ENCODE measurements around the gene WNT6. TPM values are rescaled to one million over a fixed set of nuclear protein-coding genes. Genes with fewer than 3 reads are reported as not detected.

Gene WNT6
- total and polyA plus RNA-seq, 4 donors, result 0.08 to 0.20 TPM; not detected in 2

DNA sequence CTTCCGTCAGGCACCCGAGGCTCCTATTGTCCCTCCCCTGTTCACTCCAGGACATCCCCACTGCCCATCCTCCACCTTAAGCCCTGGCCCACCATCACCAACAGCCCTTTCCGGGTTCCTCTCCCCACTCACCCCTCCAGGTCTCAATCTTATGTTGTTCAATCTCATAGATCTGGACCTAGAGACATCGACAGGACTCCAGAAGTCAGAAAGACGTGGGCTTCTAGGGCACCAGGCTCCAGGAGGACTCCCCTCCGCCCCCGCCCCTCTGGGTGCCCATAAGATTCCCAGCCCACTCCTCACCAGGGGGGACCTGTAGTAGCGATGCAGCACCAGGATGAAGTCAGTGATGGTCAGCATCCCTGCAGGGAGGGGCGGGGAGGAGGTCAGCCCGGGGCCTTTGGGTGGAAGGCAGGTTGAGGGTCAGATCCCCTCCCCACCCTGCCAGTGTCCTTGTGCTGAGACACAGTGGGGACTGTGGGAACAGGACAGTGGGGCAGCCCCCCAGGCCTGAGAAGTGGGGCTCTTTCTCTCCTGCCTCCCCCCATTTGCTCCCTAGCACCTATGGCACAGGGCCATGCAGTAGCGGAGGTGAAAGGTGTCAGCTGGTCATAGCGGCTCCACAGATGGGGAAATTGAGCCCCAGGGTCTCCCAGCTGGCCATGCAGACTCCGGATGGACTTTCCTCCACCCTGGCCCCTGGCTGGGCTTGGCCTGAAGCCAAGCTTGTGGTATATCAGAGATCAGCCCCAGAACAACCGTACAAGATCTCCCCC, 31.7 kb upstream of the WNT6 start:
- H3K9me3 ChIP-seq (ENCODE audit: control insufficient read depth in 4 of 4, low read length in 3 of 4), result no peaks in the 10 kb centered on the region

More for the DNA sequence above, 31.7 kb upstream of the WNT6 start:
- Histone ChIP-seq H3K4me1 (ENCODE audit: control insufficient read depth in 4 of 4, insufficient read depth in 4 of 4, low read length in 3 of 4) (no peaks in the 10 kb centered on the region), H3K9ac (ENCODE audit: low read depth in 1 of 2, low read length in 2 of 2) (no peak overlapping the region), H3K36me3 (ENCODE audit: control insufficient read depth in 4 of 4, insufficient read depth in 3 of 4, low read depth in 1 of 4, low read length in 3 of 4) (peaks cover 0 to 2% (median 0%) of the 10 kb centered on the region in 4 donors), H3K4me3 (ENCODE audit: low read depth in 1 of 3, low read length in 3 of 3) (no peak overlapping the region), H3K27me3 (ENCODE audit: control insufficient read depth in 4 of 4, insufficient read depth in 4 of 4, low read length in 3 of 4) (no peaks in the 10 kb centered on the region), H3K27ac (ENCODE audit: low read depth in 1 of 2, low read length in 2 of 2) (no peak overlapping the region)
- DNase-seq (ENCODE audit: low spot score), result no peak
- TF ChIP-seq ATF3 (IDR thresholded peaks at IDR 0.05) (no peak), GABPA (IDR thresholded peaks at IDR 0.05 in 1 of 2, conservative IDR thresholded peaks at IDR 0.05 in 1 of 2) (no peak), FOXA1 (IDR thresholded peaks at IDR 0.05) (no peak), JUND (IDR thresholded peaks at IDR 0.05) (no peak), FOXA2 (IDR thresholded peaks at IDR 0.05) (no peak), HNF4A (conservative IDR thresholded peaks at IDR 0.05) (no peak), SP1 (IDR thresholded peaks at IDR 0.05) (no peak), EGR1 (IDR thresholded peaks at IDR 0.05; ENCODE audit: low read depth in 2 of 2) (no peak), RAD21 (IDR thresholded peaks at IDR 0.05) (no peak), YY1 (IDR thresholded peaks at IDR 0.05) (no peak), NR2F2 (IDR thresholded peaks at IDR 0.05) (no peak), RXRA (IDR thresholded peaks at IDR 0.05) (no peak), HNF4G (IDR thresholded peaks at IDR 0.05) (no peak), CTCF (IDR thresholded peaks at IDR 0.05; ENCODE audit: low read depth, low read length, missing input control) (no peak), TAF1 (conservative IDR thresholded peaks at IDR 0.05) (no peak)
- TF ChIP-seq, protein P1, sequence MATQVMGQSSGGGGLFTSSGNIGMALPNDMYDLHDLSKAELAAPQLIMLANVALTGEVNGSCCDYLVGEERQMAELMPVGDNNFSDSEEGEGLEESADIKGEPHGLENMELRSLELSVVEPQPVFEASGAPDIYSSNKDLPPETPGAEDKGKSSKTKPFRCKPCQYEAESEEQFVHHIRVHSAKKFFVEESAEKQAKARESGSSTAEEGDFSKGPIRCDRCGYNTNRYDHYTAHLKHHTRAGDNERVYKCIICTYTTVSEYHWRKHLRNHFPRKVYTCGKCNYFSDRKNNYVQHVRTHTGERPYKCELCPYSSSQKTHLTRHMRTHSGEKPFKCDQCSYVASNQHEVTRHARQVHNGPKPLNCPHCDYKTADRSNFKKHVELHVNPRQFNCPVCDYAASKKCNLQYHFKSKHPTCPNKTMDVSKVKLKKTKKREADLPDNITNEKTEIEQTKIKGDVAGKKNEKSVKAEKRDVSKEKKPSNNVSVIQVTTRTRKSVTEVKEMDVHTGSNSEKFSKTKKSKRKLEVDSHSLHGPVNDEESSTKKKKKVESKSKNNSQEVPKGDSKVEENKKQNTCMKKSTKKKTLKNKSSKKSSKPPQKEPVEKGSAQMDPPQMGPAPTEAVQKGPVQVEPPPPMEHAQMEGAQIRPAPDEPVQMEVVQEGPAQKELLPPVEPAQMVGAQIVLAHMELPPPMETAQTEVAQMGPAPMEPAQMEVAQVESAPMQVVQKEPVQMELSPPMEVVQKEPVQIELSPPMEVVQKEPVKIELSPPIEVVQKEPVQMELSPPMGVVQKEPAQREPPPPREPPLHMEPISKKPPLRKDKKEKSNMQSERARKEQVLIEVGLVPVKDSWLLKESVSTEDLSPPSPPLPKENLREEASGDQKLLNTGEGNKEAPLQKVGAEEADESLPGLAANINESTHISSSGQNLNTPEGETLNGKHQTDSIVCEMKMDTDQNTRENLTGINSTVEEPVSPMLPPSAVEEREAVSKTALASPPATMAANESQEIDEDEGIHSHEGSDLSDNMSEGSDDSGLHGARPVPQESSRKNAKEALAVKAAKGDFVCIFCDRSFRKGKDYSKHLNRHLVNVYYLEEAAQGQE (IDR thresholded peaks at IDR 0.05), result no peak
- TF ChIP-seq, protein P2, sequence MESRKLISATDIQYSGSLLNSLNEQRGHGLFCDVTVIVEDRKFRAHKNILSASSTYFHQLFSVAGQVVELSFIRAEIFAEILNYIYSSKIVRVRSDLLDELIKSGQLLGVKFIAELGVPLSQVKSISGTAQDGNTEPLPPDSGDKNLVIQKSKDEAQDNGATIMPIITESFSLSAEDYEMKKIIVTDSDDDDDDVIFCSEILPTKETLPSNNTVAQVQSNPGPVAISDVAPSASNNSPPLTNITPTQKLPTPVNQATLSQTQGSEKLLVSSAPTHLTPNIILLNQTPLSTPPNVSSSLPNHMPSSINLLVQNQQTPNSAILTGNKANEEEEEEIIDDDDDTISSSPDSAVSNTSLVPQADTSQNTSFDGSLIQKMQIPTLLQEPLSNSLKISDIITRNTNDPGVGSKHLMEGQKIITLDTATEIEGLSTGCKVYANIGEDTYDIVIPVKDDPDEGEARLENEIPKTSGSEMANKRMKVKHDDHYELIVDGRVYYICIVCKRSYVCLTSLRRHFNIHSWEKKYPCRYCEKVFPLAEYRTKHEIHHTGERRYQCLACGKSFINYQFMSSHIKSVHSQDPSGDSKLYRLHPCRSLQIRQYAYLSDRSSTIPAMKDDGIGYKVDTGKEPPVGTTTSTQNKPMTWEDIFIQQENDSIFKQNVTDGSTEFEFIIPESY (IDR thresholded peaks at IDR 0.05), result no peak
- TF ChIP-seq, protein P3, sequence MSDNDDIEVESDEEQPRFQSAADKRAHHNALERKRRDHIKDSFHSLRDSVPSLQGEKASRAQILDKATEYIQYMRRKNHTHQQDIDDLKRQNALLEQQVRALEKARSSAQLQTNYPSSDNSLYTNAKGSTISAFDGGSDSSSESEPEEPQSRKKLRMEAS (IDR thresholded peaks at IDR 0.05), result no peak
- WGBS, result 61% methylated on average over 14 of the region's 14 CpGs
